GM18511 (cell line): Measurements from ENCODE around the gene IPO9.

Source experiments
- ATAC-seq: cut with Tn5 transposase; IDR thresholded peaks from one replicate; pipeline ENCODE4 v1.9.1; 2021; ENCODE audit warnings: mild to moderate bottlenecking, moderate library complexity; ENCODE audit not compliant: unreplicated experiment

The IPO9 gene

DNA sequence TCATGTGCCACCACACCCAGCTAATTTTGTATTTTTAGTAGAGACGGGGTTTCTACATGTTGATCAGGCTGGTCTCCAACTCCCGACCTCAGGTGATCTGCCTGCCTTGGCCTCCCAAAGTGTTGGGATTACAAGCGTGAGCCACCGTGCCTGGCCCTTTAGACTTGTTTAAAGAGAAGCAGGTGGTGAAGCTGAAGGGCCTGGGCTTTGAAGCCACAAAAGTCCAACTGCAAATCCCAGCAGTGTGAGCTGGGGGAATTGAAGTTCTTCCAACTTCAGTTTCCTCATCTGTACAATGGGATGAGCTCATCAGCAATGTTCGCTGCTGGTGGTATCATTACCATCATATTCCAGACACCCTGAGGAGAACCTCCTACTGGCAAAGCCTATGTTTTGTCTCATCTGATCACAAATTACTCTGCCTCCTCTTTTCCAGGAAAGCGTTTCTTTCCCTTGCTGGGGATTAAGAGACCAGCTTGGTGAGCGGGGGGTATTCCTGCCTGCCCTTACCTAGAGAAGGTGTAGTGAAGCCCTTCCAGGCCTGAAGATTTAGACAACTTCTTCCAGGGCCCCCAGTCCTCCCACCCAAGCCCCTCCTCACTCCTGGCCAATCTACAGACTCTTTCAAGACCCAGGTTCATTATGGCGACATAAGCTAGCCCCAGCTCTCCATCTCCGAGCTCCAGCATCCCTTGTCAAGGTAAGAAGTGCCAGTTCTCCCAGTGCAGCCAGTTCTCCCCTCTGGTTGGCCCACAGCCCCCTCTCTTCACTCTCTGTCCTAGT is 57.3 kb downstream of the IPO9 start:
- ATAC-seq, result no peak

DNA sequence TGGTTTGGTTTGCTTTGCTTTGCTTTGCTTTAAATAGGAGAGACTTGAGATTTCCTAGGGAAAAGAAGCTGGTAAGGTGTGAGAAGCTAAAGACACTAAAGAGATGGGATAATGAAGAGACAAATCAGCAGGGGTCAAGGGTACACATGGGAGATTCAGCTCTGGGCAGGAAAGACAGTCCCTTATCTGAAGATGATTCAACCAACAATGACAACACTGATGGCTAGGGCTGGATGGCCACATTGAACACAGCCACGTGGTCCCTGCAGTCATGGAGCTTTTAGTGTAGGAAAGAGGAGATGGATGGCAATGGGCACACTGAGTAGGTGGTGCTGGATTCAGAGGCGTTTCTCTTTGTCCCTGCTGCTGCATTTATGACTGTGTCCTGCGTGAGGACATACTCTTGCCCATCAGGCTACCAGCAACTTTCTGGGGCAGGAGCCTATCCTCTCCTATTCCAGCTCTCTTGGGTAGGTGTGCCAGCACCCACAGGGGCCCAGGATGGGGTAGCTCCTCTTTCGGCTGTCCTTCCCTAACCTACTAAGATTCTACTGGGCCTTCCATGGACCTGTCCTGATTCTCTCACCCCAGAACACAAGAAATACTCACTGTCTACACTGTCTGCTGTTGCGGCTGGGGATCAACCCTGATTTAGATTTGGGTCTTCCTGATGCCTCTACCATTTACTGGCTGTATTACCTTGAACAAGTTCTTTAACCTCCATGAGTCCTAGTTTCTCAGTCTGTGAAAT is 58.3 kb downstream of the IPO9 start:
- no peak for ATAC-seq

DNA sequence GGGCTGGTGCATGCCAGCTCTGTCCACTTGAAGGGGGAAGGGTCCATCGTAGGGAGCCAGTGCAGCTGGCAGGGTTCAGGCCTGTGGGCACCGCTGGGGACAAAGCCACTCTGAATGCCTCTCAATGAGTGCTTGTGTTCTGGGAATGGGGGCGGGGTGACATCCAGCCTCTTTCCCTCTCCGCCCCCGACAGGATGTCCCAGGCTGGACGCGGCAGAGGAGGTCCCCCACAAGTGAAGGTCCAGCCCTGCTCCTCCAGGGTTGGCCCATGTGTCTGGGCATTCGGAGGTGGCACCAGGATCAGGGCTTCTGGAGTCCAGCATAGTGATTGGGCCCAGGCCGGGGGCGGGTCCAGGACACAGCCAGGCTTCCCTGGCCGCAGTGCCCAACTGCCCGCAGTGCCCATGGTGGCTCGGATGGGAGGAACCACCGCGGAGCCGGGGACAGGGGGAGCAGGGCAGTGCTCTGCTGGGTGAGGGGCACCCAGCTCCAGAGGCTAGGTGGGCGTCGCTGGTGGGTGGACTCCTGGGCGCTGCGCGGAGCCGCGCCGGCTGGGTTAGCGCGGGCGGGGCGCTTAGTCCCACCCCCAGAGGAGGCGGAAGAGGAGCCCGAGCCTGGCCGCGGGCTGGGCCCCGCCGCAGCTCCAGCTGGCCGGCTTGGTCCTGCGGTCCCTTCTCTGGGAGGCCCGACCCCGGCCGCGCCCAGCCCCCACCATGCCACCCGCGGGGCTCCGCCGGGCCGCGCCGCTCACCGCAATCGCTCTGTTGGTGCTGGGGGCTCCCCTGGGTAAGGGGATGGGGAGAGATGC is 59.5 kb downstream of the IPO9 start, which contains the start of gene SHISA4:
Gene SHISA4 (plus strand): TSS at position 617 of the 808 bp plus-strand sequence. CDS start 97 bp downstream, at position 714.
- ATAC-seq, result no peak

DNA sequence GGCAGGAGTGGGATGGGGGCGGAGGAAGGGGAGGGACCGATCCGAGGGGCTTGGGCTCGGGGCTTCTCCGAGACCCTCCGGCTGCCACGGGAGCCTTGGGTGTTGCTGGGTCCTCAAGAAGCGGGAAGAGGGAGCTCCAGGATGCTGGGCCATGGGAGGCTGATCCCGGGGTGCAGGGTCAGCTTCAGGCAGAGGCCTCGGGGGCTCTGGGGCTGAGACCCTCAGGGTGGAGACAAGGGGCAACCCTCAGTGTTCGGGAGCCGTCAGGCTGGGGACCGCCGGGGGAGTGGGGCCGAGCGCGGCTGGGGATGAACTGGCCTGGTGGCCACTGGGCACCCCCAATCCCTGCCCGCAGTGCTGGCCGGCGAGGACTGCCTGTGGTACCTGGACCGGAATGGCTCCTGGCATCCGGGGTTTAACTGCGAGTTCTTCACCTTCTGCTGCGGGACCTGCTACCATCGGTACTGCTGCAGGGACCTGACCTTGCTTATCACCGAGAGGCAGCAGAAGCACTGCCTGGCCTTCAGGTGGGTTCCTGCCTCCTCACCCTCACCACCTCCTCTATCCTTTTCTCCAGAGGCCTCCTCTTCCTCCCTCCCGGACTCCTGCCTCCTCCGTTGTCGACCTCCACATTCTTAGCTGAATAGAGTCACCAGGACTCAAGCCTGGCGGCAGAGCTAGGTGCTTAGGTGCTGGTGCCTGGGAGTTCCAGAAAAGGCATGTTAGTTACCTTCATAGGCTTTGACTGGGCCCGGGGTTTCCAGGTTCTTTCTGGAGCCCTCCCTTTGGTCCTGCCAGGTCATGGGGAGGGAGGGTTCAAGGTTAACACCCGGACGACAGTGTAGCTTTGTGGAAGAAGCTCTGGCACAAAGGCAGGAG is 60.4 kb downstream of the IPO9 start:
- ATAC-seq, result no peak

DNA sequence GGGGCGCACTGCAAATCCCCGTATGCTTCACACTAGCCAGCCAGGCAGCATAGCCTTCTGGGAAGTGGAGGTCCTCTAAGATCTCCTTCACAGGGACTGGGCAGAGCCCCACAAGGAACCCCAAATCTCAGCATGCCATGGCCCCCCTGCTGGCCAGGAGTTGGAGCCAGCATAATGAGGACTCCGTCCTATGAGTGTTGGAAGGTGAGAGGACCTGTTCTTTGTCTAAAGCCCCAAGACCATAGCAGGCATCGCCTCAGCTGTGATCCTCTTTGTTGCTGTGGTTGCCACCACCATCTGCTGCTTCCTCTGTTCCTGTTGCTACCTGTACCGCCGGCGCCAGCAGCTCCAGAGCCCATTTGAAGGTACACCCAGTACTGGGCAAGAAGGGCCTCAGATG is 61.3 kb downstream of the IPO9 start:
- no peak for ATAC-seq

DNA sequence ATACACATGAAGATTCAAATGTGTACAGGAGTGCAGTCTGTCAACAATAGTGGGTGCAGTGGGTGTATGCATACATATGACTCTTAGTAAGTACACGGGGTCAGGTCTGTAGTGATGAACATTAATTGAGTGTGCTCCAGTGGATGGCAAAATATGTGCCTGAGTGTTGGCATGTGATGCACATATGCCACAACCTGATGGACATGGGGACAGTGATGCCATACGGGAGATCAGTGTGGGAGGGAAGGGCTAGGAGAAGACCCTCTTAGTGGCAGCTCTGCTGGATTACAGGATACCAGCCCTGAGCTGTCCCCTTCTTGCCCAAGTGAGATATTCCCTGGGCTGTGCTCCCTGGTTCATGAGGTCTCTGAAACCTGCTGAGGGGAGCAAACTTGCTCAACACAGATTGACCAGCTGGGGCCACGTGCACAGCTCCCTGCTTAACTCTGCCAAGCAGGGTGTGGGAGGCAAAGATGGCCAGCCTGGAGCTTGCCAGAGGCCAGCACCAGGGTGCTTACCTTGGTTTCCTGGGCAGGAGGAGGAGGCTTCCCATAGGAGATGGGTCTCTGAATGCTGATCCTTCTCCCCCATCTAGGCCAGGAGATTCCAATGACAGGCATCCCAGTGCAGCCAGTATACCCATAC is 62.0 kb downstream of the IPO9 start:
- no peak for ATAC-seq

DNA sequence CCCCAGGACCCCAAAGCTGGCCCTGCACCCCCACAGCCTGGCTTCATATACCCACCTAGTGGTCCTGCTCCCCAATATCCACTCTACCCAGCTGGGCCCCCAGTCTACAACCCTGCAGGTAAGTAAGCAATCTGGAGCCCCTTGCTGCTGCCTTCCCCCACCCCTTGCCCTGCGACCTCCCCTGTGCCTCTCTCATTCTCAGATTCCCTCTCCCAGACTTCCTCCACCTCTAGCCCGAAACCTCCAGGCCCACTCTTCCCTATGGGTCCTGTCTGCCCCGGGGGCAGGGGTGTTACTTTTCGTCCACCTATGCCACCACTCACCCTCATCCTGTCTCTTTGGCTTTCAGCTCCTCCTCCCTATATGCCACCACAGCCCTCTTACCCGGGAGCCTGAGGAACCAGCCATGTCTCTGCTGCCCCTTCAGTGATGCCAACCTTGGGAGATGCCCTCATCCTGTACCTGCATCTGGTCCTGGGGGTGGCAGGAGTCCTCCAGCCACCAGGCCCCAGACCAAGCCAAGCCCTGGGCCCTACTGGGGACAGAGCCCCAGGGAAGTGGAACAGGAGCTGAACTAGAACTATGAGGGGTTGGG is 62.6 kb downstream of the IPO9 start:
- ATAC-seq, result no peak

DNA sequence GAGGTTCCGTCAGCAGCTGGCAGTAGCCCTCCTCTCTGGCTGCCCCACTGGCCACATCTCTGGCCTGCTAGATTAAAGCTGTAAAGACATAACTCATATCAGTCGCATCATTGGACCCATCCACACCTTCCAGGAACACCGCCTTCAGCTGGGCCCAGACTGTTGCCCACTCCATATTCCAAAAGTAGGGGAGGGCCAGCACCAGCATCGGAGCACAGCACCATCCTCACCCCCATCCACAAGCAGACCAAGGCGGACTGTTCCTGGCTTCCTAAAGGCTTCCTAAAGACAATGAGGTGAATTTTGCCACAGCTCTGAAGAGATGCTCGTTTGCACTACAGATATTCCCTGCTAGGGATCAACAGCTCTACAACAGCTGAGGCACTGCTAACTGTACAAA is 63.3 kb downstream of the IPO9 start:
- no peak for ATAC-seq

DNA sequence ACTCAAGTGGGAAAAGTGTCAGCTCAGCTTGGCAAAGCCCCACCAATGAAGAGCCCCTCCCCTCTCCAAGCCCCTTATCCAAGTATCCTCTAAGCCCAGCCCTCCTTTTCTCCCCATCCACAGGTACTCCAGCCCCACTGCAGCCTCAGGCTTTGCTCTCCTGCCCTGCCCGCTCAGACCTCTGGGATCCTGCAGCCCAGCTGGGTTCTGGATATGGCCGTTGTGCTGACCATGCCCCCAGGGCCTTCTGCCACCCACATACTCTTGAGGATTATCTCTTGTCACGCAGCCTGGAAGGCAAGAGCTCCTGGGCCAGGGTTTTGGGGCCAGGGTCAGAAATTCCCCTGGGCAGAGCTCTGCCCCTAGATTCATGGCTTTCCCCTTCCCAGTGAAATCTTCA is 64.5 kb downstream of the IPO9 start:
- ATAC-seq, result no peak

DNA sequence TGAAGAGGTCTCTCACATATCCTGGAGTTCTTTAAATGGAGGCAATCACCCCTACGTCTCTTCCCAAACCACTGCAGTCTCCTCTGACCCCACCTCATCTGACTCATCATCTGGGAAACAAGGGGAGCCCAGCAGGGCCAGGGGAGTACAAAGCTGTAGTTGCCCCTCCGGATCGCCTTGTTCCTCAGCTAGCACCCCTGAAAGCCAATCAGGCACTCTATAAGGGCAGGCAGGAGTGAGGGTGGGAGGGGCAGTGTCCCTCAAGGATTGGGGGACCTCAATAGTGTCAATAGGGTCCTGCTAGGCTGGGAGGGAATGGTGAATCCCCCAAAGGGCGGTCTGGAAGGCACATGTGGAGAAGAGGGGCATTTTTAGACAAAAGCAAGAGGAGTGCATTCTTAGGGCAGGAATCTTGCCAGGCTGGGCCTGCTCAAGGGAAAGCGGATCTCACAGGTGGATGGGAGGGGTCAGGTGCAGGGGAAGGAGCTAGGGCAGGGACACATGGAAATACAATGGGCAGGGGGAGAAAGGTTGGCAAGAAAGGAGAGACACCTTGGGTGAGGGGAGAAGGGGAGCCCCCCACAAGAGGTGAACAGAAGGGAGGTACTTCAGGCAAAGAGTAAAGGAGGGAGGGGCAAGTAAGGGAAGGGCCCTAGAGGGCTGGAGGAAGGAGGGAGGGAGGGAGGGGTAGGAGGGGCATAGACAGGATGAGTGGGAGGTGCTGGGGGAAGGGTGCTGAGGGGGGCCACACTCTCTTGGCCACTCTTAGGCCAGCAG is 65.6 kb downstream of the IPO9 start:
- ATAC-seq, result no peak

DNA sequence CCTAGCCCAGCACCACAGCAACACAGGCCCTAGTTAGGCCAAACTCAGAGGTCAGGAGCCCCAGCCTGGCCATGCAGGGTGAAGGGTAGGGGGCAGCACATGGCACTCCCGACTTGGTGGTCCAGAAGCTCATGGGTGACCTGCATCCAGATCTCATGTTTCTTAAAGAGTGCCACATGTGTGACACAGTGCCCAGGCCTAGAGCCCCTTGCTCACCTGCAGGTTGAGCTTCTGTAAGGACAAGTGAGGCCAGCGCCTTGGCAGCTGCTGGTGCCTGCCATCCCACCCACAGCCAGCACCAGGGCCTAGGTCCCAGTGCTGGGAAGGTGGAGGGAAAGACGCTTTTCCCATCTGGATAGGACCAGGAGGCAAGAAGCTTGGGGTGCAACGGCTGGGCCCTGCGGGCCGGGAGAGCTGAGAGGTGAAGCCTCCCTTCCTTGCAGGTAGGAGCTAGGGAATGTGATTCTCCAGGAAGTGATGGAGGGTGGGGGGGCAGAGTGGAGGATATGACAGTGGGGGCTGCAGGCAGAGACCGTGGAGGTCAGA is 66.2 kb downstream of the IPO9 start:
- ATAC-seq, result no peak

DNA sequence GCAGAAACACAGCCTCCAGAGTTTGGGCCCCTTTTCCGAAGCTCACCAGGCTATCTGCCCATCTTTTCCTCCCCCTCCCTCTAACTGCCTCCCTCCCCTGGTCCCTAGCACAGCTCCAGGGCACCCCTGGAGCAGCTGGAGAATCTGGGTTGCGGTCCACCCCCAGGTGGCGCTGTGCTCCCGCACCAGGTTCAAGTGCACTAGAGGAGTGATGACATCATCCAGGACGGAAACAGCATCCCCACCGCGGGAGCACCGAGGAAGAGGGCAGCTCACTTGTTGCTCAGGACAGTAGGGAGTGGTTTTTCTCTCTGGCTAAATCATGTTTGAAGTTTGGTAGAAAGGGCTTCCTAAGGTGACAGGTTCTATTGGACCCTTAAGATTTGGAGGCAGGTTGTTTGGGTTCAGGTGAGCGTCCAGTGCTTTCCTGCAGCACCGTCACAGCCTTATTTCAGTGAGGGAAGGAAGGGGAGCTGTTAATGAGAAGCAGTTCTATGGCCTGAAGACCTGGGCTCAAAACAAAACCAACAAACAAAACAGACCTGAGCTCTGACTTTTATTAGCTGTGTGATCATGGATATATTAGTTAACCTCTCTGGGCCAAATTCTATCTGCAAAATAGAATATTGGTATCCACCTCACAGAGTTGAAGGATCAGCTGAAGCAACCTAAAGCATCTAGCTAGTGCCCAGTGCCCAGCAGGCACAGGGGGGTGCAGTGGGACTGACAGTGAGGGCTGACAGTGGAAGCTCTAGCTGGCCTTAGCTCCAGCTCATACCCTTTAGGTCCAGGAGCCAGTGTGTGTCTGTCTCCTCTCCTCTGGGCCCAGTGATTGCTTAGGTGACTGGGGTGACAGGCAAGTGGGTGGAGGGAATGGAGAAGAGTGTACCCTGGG is 67.2 kb downstream of the IPO9 start:
- ATAC-seq, result peak; percentile 68

DNA sequence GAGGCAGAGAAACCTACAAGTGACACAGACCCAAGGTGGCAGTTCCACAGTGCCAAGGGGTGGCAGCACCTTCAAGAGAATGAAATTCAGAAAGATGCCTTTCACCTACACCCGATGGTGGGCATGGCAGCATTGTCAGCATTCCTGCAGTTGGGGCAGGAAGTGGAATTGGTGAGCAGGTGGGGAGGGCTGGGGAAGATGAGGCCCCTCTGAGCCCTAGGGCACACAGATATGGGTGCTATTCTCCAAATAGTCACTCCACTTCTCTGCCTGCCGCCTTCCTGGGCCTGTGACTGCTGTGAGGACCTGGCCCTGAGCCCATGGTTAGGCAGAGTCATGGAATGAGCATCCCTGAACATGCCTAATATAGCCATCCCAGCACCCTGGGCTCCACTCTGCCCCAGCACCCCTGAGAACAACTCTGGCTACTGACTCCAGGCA is 68.0 kb downstream of the IPO9 start:
- no peak for ATAC-seq

DNA sequence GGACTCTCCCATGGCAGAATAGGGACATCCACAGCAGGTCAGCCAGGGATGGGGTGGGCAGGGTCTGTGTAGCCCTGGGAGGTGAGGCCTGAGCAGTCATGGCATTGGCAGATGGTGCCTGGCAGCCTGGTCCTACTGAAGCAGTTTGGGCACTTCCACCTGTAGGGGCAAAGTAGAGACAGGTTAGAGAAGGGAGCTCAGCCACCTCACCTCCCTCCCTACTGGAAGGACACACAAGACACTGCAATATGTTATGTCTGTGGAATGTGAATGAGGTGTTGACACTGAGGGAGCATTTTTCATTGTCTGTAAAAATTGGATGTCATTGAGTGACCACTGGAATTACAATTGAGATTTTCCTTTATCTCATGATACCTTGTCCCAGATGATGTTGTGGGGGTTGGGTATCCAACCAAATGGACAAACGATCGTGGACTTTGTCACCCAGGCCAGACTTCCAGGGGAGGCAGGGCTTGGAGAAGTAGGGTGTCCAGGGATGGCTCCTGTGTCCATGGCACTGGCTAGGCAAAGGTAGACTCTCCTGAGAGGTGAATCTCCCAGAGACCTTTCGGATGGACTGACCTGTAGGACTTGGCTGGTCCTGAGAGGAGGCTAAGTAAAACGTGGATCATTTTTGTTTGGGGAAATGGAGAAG is 69.4 kb downstream of the IPO9 start:
- no peak for ATAC-seq

DNA sequence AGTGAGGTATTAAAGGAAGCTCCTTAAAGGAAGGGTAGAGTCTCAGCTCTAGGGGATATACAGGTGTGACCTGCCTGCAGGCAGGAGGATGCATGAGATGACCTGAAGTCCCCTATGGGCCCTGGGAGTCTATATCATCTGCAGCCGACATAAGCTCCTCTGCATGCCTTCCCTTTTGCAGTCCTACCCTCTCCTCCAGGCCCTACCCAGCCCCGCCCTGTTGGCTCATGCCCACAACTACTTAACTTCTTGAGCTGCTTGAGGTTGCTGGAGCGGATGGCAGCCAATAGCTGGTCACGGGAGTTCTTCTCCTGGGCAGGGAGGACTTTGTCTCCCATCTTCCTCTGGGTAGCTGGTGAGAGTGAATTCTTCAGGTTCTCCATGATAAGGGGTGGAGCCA is 70.0 kb downstream of the IPO9 start:
- ATAC-seq, result no peak

DNA sequence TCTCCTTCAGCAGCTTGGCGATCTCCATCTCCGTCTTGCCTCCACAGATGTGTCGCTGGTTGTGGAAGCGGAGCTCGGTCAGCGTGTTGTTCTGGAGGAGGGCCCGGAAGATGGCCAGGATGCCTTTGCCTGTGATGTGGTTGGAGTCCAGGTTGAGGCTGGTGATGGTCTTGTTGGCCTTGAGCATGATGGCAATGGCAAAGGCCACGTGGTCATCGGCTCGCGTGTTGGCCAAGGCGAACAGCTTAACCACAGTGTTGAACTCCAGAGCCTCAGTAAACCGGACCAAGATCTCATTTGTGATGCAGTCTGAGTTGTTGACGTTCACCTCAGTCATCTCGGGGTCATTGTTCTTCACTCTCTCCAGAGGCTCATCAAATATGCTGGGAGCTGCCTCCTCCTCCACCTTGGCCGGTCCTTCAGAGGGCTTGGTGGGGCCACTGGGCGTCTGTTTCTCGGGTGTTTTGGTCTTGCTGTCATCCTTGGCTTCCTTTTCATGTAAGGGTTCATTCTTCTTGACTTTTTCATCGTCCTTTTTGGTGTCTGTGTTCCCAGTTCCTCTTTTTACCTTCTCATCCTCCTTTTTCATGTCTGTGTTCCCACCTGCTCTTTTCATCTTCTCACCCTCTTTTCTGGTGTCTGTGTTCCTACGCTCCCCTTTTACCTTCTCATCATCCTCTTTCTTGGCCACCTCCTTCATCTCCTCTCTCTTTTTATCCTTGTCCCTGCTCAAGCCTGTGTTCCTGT is 70.9 kb downstream of the IPO9 start:
- ATAC-seq, result no peak
